ENCODE data around the gene GALK1. TPM values are rescaled to one million over a fixed set of nuclear protein-coding genes. Genes with fewer than 3 reads are reported as not detected.

The GALK1 gene
- total and polyA plus RNA-seq, 9 of the 15 experiments (the other 6 are each of a cell fraction or from before 2014, with no cell fraction given): 0.45 to 51.6 (median 17.4) TPM

DNA sequence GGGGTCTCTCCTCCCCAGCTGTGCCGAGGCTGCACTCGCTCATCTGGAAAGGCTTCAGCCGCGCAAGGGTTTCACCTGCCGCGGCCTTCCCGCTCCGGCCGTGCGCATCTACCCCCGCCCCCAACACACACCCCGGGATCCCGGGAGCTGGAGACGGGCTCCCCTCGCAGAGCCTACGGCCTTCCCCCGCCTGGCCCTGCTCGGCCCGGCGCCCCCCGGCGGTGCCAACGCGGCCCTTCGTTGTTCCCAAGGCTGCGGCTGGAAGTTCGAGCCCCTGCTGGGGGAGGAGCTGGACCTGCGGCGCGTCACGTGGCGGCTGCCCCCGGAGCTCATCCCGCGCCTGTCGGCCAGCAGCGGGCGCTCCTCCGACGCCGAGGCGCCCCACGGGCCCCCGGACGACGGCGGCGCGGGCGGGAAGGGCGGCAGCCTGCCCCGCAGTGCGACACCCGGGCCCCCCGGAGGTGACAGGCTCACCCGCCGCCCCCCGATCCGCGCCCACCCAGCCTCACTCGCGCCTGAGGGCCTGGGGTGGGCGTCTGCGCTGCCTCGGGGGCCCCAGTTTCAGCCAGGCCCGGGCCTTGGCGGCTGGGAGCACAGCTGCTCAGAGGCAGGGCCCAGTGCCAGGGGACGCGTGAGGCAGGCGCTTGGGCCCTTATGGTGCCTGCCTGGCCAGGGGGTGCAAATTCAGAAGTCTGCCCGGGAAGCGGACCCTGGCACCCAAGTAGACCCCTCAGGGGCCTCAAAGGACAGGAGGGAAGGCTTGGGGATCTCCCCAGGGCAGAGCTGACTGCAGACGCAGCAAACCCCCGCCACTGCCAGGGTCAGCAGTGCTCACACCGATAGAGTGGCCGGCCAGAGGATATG is 11.2 kb downstream of the GALK1 start (continued):
- TF ChIP-seq, protein P1, sequence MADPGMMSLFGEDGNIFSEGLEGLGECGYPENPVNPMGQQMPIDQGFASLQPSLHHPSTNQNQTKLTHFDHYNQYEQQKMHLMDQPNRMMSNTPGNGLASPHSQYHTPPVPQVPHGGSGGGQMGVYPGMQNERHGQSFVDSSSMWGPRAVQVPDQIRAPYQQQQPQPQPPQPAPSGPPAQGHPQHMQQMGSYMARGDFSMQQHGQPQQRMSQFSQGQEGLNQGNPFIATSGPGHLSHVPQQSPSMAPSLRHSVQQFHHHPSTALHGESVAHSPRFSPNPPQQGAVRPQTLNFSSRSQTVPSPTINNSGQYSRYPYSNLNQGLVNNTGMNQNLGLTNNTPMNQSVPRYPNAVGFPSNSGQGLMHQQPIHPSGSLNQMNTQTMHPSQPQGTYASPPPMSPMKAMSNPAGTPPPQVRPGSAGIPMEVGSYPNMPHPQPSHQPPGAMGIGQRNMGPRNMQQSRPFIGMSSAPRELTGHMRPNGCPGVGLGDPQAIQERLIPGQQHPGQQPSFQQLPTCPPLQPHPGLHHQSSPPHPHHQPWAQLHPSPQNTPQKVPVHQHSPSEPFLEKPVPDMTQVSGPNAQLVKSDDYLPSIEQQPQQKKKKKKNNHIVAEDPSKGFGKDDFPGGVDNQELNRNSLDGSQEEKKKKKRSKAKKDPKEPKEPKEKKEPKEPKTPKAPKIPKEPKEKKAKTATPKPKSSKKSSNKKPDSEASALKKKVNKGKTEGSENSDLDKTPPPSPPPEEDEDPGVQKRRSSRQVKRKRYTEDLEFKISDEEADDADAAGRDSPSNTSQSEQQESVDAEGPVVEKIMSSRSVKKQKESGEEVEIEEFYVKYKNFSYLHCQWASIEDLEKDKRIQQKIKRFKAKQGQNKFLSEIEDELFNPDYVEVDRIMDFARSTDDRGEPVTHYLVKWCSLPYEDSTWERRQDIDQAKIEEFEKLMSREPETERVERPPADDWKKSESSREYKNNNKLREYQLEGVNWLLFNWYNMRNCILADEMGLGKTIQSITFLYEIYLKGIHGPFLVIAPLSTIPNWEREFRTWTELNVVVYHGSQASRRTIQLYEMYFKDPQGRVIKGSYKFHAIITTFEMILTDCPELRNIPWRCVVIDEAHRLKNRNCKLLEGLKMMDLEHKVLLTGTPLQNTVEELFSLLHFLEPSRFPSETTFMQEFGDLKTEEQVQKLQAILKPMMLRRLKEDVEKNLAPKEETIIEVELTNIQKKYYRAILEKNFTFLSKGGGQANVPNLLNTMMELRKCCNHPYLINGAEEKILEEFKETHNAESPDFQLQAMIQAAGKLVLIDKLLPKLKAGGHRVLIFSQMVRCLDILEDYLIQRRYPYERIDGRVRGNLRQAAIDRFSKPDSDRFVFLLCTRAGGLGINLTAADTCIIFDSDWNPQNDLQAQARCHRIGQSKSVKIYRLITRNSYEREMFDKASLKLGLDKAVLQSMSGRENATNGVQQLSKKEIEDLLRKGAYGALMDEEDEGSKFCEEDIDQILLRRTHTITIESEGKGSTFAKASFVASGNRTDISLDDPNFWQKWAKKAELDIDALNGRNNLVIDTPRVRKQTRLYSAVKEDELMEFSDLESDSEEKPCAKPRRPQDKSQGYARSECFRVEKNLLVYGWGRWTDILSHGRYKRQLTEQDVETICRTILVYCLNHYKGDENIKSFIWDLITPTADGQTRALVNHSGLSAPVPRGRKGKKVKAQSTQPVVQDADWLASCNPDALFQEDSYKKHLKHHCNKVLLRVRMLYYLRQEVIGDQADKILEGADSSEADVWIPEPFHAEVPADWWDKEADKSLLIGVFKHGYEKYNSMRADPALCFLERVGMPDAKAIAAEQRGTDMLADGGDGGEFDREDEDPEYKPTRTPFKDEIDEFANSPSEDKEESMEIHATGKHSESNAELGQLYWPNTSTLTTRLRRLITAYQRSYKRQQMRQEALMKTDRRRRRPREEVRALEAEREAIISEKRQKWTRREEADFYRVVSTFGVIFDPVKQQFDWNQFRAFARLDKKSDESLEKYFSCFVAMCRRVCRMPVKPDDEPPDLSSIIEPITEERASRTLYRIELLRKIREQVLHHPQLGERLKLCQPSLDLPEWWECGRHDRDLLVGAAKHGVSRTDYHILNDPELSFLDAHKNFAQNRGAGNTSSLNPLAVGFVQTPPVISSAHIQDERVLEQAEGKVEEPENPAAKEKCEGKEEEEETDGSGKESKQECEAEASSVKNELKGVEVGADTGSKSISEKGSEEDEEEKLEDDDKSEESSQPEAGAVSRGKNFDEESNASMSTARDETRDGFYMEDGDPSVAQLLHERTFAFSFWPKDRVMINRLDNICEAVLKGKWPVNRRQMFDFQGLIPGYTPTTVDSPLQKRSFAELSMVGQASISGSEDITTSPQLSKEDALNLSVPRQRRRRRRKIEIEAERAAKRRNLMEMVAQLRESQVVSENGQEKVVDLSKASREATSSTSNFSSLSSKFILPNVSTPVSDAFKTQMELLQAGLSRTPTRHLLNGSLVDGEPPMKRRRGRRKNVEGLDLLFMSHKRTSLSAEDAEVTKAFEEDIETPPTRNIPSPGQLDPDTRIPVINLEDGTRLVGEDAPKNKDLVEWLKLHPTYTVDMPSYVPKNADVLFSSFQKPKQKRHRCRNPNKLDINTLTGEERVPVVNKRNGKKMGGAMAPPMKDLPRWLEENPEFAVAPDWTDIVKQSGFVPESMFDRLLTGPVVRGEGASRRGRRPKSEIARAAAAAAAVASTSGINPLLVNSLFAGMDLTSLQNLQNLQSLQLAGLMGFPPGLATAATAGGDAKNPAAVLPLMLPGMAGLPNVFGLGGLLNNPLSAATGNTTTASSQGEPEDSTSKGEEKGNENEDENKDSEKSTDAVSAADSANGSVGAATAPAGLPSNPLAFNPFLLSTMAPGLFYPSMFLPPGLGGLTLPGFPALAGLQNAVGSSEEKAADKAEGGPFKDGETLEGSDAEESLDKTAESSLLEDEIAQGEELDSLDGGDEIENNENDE (IDR thresholded peaks at IDR 0.05; ENCODE audit: low read depth, low read length): no peak
- TF ChIP-seq, protein P2, sequence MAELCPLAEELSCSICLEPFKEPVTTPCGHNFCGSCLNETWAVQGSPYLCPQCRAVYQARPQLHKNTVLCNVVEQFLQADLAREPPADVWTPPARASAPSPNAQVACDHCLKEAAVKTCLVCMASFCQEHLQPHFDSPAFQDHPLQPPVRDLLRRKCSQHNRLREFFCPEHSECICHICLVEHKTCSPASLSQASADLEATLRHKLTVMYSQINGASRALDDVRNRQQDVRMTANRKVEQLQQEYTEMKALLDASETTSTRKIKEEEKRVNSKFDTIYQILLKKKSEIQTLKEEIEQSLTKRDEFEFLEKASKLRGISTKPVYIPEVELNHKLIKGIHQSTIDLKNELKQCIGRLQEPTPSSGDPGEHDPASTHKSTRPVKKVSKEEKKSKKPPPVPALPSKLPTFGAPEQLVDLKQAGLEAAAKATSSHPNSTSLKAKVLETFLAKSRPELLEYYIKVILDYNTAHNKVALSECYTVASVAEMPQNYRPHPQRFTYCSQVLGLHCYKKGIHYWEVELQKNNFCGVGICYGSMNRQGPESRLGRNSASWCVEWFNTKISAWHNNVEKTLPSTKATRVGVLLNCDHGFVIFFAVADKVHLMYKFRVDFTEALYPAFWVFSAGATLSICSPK (IDR thresholded peaks at IDR 0.05; ENCODE audit: borderline replicate concordance): no peak
- no peak; a peak in 1 of 4 replicates for TF ChIP-seq KDM4B (IDR thresholded peaks at IDR 0.05; ENCODE audit: borderline replicate concordance in 2 of 2, low read depth in 1 of 2)
- no peak for TF ChIP-seq HNRNPUL1 (IDR thresholded peaks at IDR 0.05; ENCODE audit: low read length)
- TF ChIP-seq MTA3 (IDR thresholded peaks at IDR 0.05; ENCODE audit: borderline replicate concordance): 0 out of 2 replicates have a peak, but pooled peaks have one; percentile 56
- no peak for TF ChIP-seq MAFK (IDR thresholded peaks at IDR 0.05; ENCODE audit: low read length)
- TF ChIP-seq MAZ (CRISPR knock-in tag; conservative IDR thresholded peaks at IDR 0.05 in 1 of 2, IDR thresholded peaks at IDR 0.05 in 1 of 2): peak; percentile 89 to 95
- TF ChIP-seq TSC22D4 (tag; IDR thresholded peaks at IDR 0.05): no peak
- TF ChIP-seq GTF2E2 (tag; IDR thresholded peaks at IDR 0.05): no peak
- TF ChIP-seq, protein P3, sequence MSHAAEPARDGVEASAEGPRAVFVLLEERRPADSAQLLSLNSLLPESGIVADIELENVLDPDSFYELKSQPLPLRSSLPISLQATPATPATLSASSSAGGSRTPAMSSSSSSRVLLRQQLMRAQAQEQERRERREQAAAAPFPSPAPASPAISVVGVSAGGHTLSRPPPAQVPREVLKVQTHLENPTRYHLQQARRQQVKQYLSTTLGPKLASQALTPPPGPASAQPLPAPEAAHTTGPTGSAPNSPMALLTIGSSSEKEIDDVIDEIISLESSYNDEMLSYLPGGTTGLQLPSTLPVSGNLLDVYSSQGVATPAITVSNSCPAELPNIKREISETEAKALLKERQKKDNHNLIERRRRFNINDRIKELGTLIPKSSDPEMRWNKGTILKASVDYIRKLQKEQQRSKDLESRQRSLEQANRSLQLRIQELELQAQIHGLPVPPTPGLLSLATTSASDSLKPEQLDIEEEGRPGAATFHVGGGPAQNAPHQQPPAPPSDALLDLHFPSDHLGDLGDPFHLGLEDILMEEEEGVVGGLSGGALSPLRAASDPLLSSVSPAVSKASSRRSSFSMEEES (CRISPR knock-in tag; IDR thresholded peaks at IDR 0.05): peak; percentile 48
- TF ChIP-seq YBX1 (IDR thresholded peaks at IDR 0.05): no peak

All from K562 (cell line).